Endodermal cell (in vitro differentiated cells): ENCODE data around the gene B3GALT4. TPM values are rescaled to one million over a fixed set of nuclear protein-coding genes. Genes with fewer than 3 reads are reported as not detected.

Experiments
- DNase-seq: peaks from one replicate; pipeline ENCODE4 v3.0.0-alpha.2; 2017
- H3K27ac ChIP-seq: 2 replicates; pipeline ENCODE4 v1.5.1; 2013; ENCODE audit warnings: mild to moderate bottlenecking, low read depth, low read length, moderate library complexity
- H3K27me3 ChIP-seq: 2 replicates; pipeline ENCODE4 v1.6.1; 2013; ENCODE audit warnings: mild to moderate bottlenecking, low read length, moderate library complexity; ENCODE audit not compliant: insufficient read depth, control insufficient read depth, poor library complexity, severe bottlenecking
- H3K36me3 ChIP-seq: 2 replicates; pipeline ENCODE4 v1.7.0; 2013; ENCODE audit warnings: mild to moderate bottlenecking, low read length, moderate library complexity; ENCODE audit not compliant: control insufficient read depth, insufficient read depth
- H3K4me1 ChIP-seq: one replicate; pipeline ENCODE4 v1.7.0; 2013; ENCODE audit warnings: low read length; ENCODE audit not compliant: control insufficient read depth, insufficient read depth
- H3K4me3 ChIP-seq: 2 replicates; pipeline ENCODE4 v1.5.1; 2013; ENCODE audit warnings: mild to moderate bottlenecking, low read length, moderate library complexity
- H3K9ac ChIP-seq: 2 replicates; pipeline ENCODE4 v1.6.1; 2013; ENCODE audit warnings: mild to moderate bottlenecking, low read length, moderate library complexity; ENCODE audit not compliant: poor library complexity, severe bottlenecking; ENCODE audit errors: extremely low read depth
- H3K9me3 ChIP-seq: 2 replicates; pipeline ENCODE4 v1.6.1; 2013; ENCODE audit warnings: mild to moderate bottlenecking, low read length, moderate library complexity; ENCODE audit not compliant: control insufficient read depth
- H3K27ac Mint-ChIP-seq: 2 replicates; pipeline ENCODE4 v1.8.0; 2020; ENCODE audit warnings: mixed read lengths
- H3K27me3 Mint-ChIP-seq: 2 replicates; pipeline ENCODE4 v1.8.0; 2021; ENCODE audit warnings: mild to moderate bottlenecking, mixed read lengths; ENCODE audit not compliant: insufficient read depth
- H3K36me3 Mint-ChIP-seq: 2 replicates; pipeline ENCODE4 v1.8.0; 2020; ENCODE audit warnings: low read depth, mixed read lengths
- H3K4me1 Mint-ChIP-seq: 2 replicates; pipeline ENCODE4 v1.8.0; 2020; ENCODE audit warnings: mixed read lengths
- H3K4me3 Mint-ChIP-seq: 2 replicates; pipeline ENCODE4 v1.8.0; 2020; ENCODE audit warnings: mild to moderate bottlenecking, moderate library complexity, mixed read lengths
- H3K9me3 Mint-ChIP-seq: 2 replicates; pipeline ENCODE4 v1.8.0; 2020; ENCODE audit warnings: mild to moderate bottlenecking, mixed read lengths
- WGBS, 2 experiments: methylation state at CpG; one replicate each; pipeline versions ENCODE4 v1.1.5 to v1.1.7; 2013; ENCODE audit warnings: missing lambda C conversion rate in 2 of 2, mixed read lengths in 1 of 2; ENCODE audit not compliant: insufficient coverage in 1 of 2, insufficient read length in 1 of 2; 5-methylcytosine and 5-hydroxymethylcytosine counted together
- total RNA-seq, 2 donors: library from RNA; stranded (reverse); fragmentation: NEBNext Ultra II Directional in 1 of 2; extraction: Animal tissue kit (Norgen Biotek cat#: 25700) in 1 of 2; gene quantifications; 2 replicates in 1 of 2; 3 replicates in 1 of 2; pipeline ENCODE4 v1.2.1, GENCODE V29; 2021
- TF ChIP-seq, protein P1 (sequence below): fragments of 200-600 bp; sonication (generic); conservative IDR thresholded peaks from 2 replicates; pipeline ENCODE4 v1.5.0; 2021; ENCODE audit warnings: antibody characterized with exemption, mild to moderate bottlenecking

Gene B3GALT4
- total RNA-seq, 2 donors from 2014 or later, result 3.9 to 5.5 TPM

DNA sequence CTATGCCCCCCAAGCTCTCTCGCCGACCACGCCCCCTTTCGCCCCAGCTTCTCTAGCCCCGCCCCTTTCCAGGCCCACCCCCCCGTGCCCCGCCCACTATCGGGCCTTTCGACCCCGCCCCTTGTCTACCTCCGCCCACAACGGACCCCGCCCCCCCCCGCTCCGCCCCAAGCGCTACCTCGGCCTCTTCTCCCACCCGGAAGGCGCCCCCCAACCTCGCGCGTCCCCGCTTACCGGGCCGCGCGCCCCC lies 40.4 kb downstream of the B3GALT4 start:
- H3K9ac ChIP-seq, result no peak overlapping the region
- Mint-ChIP-seq H3K4me3 (peak overlapping the region; percentile 87), H3K9me3 (no peaks in the 10 kb centered on the region), H3K27ac (peak overlapping the region; percentile 74), H3K4me1 (peaks cover 43% of the 10 kb centered on the region), H3K36me3 (peaks cover 36% of the 10 kb centered on the region), H3K27me3 (peaks cover 12% of the 10 kb centered on the region)
- WGBS, 2 experiments, result 0 to 1% methylated on average over 1 to 14 of the region's 27 CpGs
- DNase-seq, result no peak
- peaks cover 12% of the 10 kb centered on the region for H3K27me3 ChIP-seq
- peak overlapping the region; percentile 43 for H3K4me3 ChIP-seq
- H3K9me3 ChIP-seq, result no peaks in the 10 kb centered on the region
- peaks cover 17% of the 10 kb centered on the region for H3K4me1 ChIP-seq
- H3K36me3 ChIP-seq, result peaks cover 30% of the 10 kb centered on the region
- H3K27ac ChIP-seq, result no peak overlapping the region
- TF ChIP-seq, protein P1, sequence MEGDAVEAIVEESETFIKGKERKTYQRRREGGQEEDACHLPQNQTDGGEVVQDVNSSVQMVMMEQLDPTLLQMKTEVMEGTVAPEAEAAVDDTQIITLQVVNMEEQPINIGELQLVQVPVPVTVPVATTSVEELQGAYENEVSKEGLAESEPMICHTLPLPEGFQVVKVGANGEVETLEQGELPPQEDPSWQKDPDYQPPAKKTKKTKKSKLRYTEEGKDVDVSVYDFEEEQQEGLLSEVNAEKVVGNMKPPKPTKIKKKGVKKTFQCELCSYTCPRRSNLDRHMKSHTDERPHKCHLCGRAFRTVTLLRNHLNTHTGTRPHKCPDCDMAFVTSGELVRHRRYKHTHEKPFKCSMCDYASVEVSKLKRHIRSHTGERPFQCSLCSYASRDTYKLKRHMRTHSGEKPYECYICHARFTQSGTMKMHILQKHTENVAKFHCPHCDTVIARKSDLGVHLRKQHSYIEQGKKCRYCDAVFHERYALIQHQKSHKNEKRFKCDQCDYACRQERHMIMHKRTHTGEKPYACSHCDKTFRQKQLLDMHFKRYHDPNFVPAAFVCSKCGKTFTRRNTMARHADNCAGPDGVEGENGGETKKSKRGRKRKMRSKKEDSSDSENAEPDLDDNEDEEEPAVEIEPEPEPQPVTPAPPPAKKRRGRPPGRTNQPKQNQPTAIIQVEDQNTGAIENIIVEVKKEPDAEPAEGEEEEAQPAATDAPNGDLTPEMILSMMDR, result no peak

- H3K27me3 ChIP-seq, result peaks cover 10% of the 10 kb centered on the region
- H3K4me3 ChIP-seq, result peak within 1 kb of the TSS; percentile 89
- H3K27me3 Mint-ChIP-seq, result peaks cover 11% of the 10 kb centered on the region
- H3K9ac ChIP-seq, result peak within 1 kb of the TSS; percentile 31
- peaks cover 17% of the 10 kb centered on the region for H3K4me1 ChIP-seq
- no peaks in the 10 kb centered on the region for H3K9me3 ChIP-seq
- peaks cover 40% of the 10 kb centered on the region for H3K4me1 Mint-ChIP-seq
- H3K4me3 Mint-ChIP-seq, result peak within 1 kb of the TSS; percentile 87
- peak within 1 kb of the TSS; percentile 55 for H3K27ac ChIP-seq
- DNase-seq, result peak; percentile 99
- peaks cover 36% of the 10 kb centered on the region for H3K36me3 Mint-ChIP-seq
- H3K36me3 ChIP-seq, result peaks cover 30% of the 10 kb centered on the region
- WGBS, 2 experiments, result 2 to 3% methylated on average over 21 to 44 of the region's 44 CpGs
- H3K27ac Mint-ChIP-seq, result peak within 1 kb of the TSS; percentile 99
- H3K9me3 Mint-ChIP-seq, result no peaks in the 10 kb centered on the region
- TF ChIP-seq, protein P1, result no peak
Measured at GRCh38 chr6:33317669-33318425, 40.9 kb downstream of the B3GALT4 start, which contains the start of gene ZBTB22. Gene ZBTB22, minus strand, starts transcription at chr6:33317744. Its CDS starts 828 bp downstream, at chr6:33316916.

- DNase-seq, result peak; percentile 42
- Histone ChIP-seq H3K4me1 (peaks cover 17% of the 10 kb centered on the region), H3K36me3 (peaks cover 30% of the 10 kb centered on the region), H3K9ac (peak overlapping the region; percentile 31), H3K4me3 (peak overlapping the region; percentile 89), H3K27ac (peak overlapping the region; percentile 55), H3K9me3 (no peaks in the 10 kb centered on the region), H3K27me3 (peaks cover 5% of the 10 kb centered on the region)
- H3K4me1 Mint-ChIP-seq, result peaks cover 36% of the 10 kb centered on the region
- H3K4me3 Mint-ChIP-seq, result peak overlapping the region; percentile 87
- H3K27me3 Mint-ChIP-seq, result peaks cover 7% of the 10 kb centered on the region
- no peaks in the 10 kb centered on the region for H3K9me3 Mint-ChIP-seq
- 71 to 75% methylated on average over 4 to 8 of the region's 8 CpGs for WGBS, 2 experiments
- H3K27ac Mint-ChIP-seq, result peak overlapping the region; percentile 99
- peaks cover 36% of the 10 kb centered on the region for H3K36me3 Mint-ChIP-seq
- TF ChIP-seq, protein P1, result no peak
Measured at GRCh38 chr6:33318426-33319073, 41.6 kb downstream of the B3GALT4 start.
